CD4-positive, CD25-positive, alpha-beta regulatory T cell (primary cell): ENCODE measurements around the gene RAB20. TPM values are rescaled to one million over a fixed set of nuclear protein-coding genes. Genes with fewer than 3 reads are reported as not detected.
"Not testable (repeated sequence)": the region's sequence is repeated elsewhere in the genome, so short reads cannot be mapped to it uniquely, and the experiment has no call there.

Experiments used
- ATAC-seq, 2 donors: fragments of 150-1000 bp; cut with Tn5 transposase; one replicate each; pipeline ENCODE4 v1.10.0; 2021; ENCODE audit warnings: low read depth in 2 of 2, moderate number of reproducible peaks in 2 of 2, moderate library complexity in 1 of 2
- DNase-seq, 3 donors: peaks; one replicate each; pipeline versions ENCODE4 v3.0.0 to v3.0.0-alpha.2; 2012 to 2022; ENCODE audit warnings: mixed read lengths in 1 of 3
- H3K27ac ChIP-seq: one replicate; pipeline ENCODE4 v1.7.0; 2013; ENCODE audit warnings: mild to moderate bottlenecking, low read length; ENCODE audit not compliant: insufficient read depth, poor library complexity, severe bottlenecking
- H3K27me3 ChIP-seq: one replicate; pipeline ENCODE4 v1.7.0; 2013; ENCODE audit warnings: low read length; ENCODE audit not compliant: control insufficient read depth, insufficient read depth
- H3K36me3 ChIP-seq: one replicate; pipeline ENCODE4 v1.7.0; 2013; ENCODE audit warnings: mild to moderate bottlenecking, low read length, moderate library complexity; ENCODE audit not compliant: control insufficient read depth, insufficient read depth
- H3K4me1 ChIP-seq: 2 replicates; pipeline ENCODE4 v1.7.0; 2013; ENCODE audit warnings: mild to moderate bottlenecking, low read length; ENCODE audit not compliant: insufficient read depth, control insufficient read depth, poor library complexity, severe bottlenecking
- H3K4me3 ChIP-seq: one replicate; pipeline ENCODE4 v1.7.0; 2013; ENCODE audit warnings: low read depth, mild to moderate bottlenecking, low read length, moderate library complexity
- H3K9me3 ChIP-seq, 2 experiments: 1 replicate in 1 of 2; 2 replicates in 1 of 2; pipeline ENCODE4 v1.7.0; 2013; ENCODE audit warnings: low read length in 2 of 2, mild to moderate bottlenecking in 1 of 2, moderate library complexity in 1 of 2; ENCODE audit not compliant: control insufficient read depth in 2 of 2
- H3K27ac Mint-ChIP-seq, 3 donors: one replicate each; pipeline ENCODE4 v1.8.0; 2020 to 2022; ENCODE audit warnings: mild to moderate bottlenecking in 3 of 3, mixed read lengths in 3 of 3, moderate library complexity in 2 of 3
- H3K27me3 Mint-ChIP-seq: one replicate; pipeline ENCODE4 v1.8.0; 2022; ENCODE audit warnings: mild to moderate bottlenecking, mixed read lengths
- H3K36me3 Mint-ChIP-seq: one replicate; pipeline ENCODE4 v1.8.0; 2020; ENCODE audit warnings: mixed read lengths
- H3K4me1 Mint-ChIP-seq, 4 donors: one replicate each; pipeline ENCODE4 v1.8.0; 2020 to 2022; ENCODE audit warnings: mixed read lengths in 4 of 4, mild to moderate bottlenecking in 1 of 4
- H3K4me3 Mint-ChIP-seq, 4 donors: one replicate each; pipeline ENCODE4 v1.8.0; 2020 to 2022; ENCODE audit warnings: mild to moderate bottlenecking in 4 of 4, mixed read lengths in 4 of 4, moderate library complexity in 3 of 4
- H3K9me3 Mint-ChIP-seq, 7 donors: one replicate each; pipeline ENCODE4 v1.8.0; 2020 to 2022; ENCODE audit warnings: mixed read lengths in 7 of 7, mild to moderate bottlenecking in 3 of 7, moderate library complexity in 2 of 7
- polyA plus RNA-seq, 4 donors: library from polyadenylated mRNA; unstranded; fragments of 300-500 nt; fragmentation: Illumina TruSeq; gene quantifications; one replicate each; pipeline ENCODE4 v1.2.3, GENCODE V29; 2021
- total RNA-seq: library from RNA; stranded (reverse); gene quantifications from one replicate; pipeline ENCODE4 v1.2.3, GENCODE V29; 2022

Gene RAB20
- total and polyA plus RNA-seq, 5 donors from 2014 or later, result 1.2 to 4.7 (median 2.4) TPM; not detected in 1

GRCh38 chr13:110532258-110532657, 29.3 kb downstream of the RAB20 start:
- H3K27me3 Mint-ChIP-seq, H3K36me3 Mint-ChIP-seq, H3K9me3 Mint-ChIP-seq, H3K27me3 ChIP-seq, H3K4me1 ChIP-seq, H3K9me3 ChIP-seq, H3K4me3 Mint-ChIP-seq, H3K27ac Mint-ChIP-seq, H3K4me1 Mint-ChIP-seq, H3K27ac ChIP-seq, H3K4me3 ChIP-seq, H3K36me3 ChIP-seq, DNase-seq, ATAC-seq: not testable (repeated sequence)

GRCh38 chr13:110531671-110532083, 29.8 kb downstream of the RAB20 start:
- Mint-ChIP-seq H3K9me3 (peaks cover 0 to 2% (median 0%) of the 10 kb centered on the region in 7 donors), H3K27ac (peak overlapping the region in 1 of 3 donors; percentile 43), H3K27me3 (no peaks in the 10 kb centered on the region), H3K4me3 (no peak overlapping the region), H3K36me3 (no peaks in the 10 kb centered on the region), H3K4me1 (peaks cover 0 to 6% (median 0%) of the 10 kb centered on the region in 4 donors)
- Histone ChIP-seq H3K27ac (no peak overlapping the region), H3K4me3 (no peak overlapping the region), H3K9me3 (no peaks in the 10 kb centered on the region), H3K4me1 (no peaks in the 10 kb centered on the region), H3K36me3 (no peaks in the 10 kb centered on the region), H3K27me3 (no peaks in the 10 kb centered on the region)
- ATAC-seq (no peak), DNase-seq (no peak)

- ATAC-seq, result no peak
- no peak overlapping the region for H3K27ac ChIP-seq
- H3K27me3 ChIP-seq, result no peaks in the 10 kb centered on the region
- H3K36me3 ChIP-seq, result no peaks in the 10 kb centered on the region
- no peak overlapping the region for H3K4me3 ChIP-seq
- no peaks in the 10 kb centered on the region for H3K9me3 ChIP-seq
- H3K4me1 ChIP-seq, result no peaks in the 10 kb centered on the region
- no peak overlapping the region for H3K4me3 Mint-ChIP-seq
- no peaks in the 10 kb centered on the region for H3K36me3 Mint-ChIP-seq
- H3K27ac Mint-ChIP-seq, result no peak overlapping the region
- no peak for DNase-seq
- H3K4me1 Mint-ChIP-seq, result peaks cover 0 to 8% (median 0%) of the 10 kb centered on the region in 4 donors
- peaks cover 0 to 2% (median 0%) of the 10 kb centered on the region in 7 donors for H3K9me3 Mint-ChIP-seq
- H3K27me3 Mint-ChIP-seq, result no peaks in the 10 kb centered on the region
These were observed 30.4 kb downstream of the RAB20 start for GRCh38 chr13:110531100-110531499.

GRCh38 chr13:110529522-110530311, 31.8 kb downstream of the RAB20 start:
- H3K36me3 ChIP-seq, result no peaks in the 10 kb centered on the region
- no peak overlapping the region for H3K4me3 ChIP-seq
- no peak overlapping the region for H3K4me3 Mint-ChIP-seq
- no peaks in the 10 kb centered on the region for H3K27me3 Mint-ChIP-seq
- no peaks in the 10 kb centered on the region for H3K27me3 ChIP-seq
- peaks cover 7% of the 10 kb centered on the region for H3K4me1 ChIP-seq
- no peak overlapping the region for H3K27ac ChIP-seq
- H3K27ac Mint-ChIP-seq, result no peak overlapping the region
- H3K9me3 Mint-ChIP-seq, result peaks cover 0 to 2% (median 0%) of the 10 kb centered on the region in 7 donors
- H3K36me3 Mint-ChIP-seq, result no peaks in the 10 kb centered on the region
- no peaks in the 10 kb centered on the region for H3K9me3 ChIP-seq
- DNase-seq (no peak), ATAC-seq (no peak)
- H3K4me1 Mint-ChIP-seq, result peaks cover 0 to 22% (median under 1%) of the 10 kb centered on the region in 4 donors

- no peaks in the 10 kb centered on the region for H3K36me3 Mint-ChIP-seq
- H3K9me3 Mint-ChIP-seq, result peaks cover 0 to 2% (median 0%) of the 10 kb centered on the region in 7 donors
- ATAC-seq (no peak), DNase-seq (no peak)
- Histone ChIP-seq H3K27ac (no peak overlapping the region), H3K9me3 (no peaks in the 10 kb centered on the region), H3K36me3 (no peaks in the 10 kb centered on the region), H3K4me3 (no peak overlapping the region), H3K27me3 (no peaks in the 10 kb centered on the region), H3K4me1 (peaks cover 13% of the 10 kb centered on the region)
- no peak overlapping the region for H3K27ac Mint-ChIP-seq
- no peaks in the 10 kb centered on the region for H3K27me3 Mint-ChIP-seq
- H3K4me3 Mint-ChIP-seq, result no peak overlapping the region
- H3K4me1 Mint-ChIP-seq, result peaks cover 0 to 30% (median 2%) of the 10 kb centered on the region in 4 donors
These were observed 32.6 kb downstream of the RAB20 start for GRCh38 chr13:110528911-110529310.

- Histone ChIP-seq H3K9me3 (no peaks in the 10 kb centered on the region), H3K4me3 (no peak overlapping the region), H3K4me1 (peaks cover 13% of the 10 kb centered on the region), H3K36me3 (no peaks in the 10 kb centered on the region), H3K27me3 (no peaks in the 10 kb centered on the region), H3K27ac (no peak overlapping the region)
- Mint-ChIP-seq H3K4me1 (peaks cover 0 to 31% (median 2%) of the 10 kb centered on the region in 4 donors), H3K27me3 (no peaks in the 10 kb centered on the region), H3K9me3 (peaks cover 0 to 2% (median 0%) of the 10 kb centered on the region in 7 donors), H3K4me3 (no peak overlapping the region), H3K27ac (peak overlapping the region in 1 of 3 donors; percentile 58), H3K36me3 (no peaks in the 10 kb centered on the region)
- ATAC-seq (no peak), DNase-seq (no peak)
These were observed 33.2 kb downstream of the RAB20 start for GRCh38 chr13:110528371-110528770.

- peaks cover 13% of the 10 kb centered on the region for H3K4me1 ChIP-seq
- H3K36me3 ChIP-seq, result no peaks in the 10 kb centered on the region
- H3K9me3 ChIP-seq, result no peaks in the 10 kb centered on the region
- no peak overlapping the region for H3K4me3 ChIP-seq
- DNase-seq (peak in 2 of 3 donors; percentile 6 to 58), ATAC-seq (peak in 1 of 2 donors; percentile 36)
- H3K27me3 ChIP-seq, result no peaks in the 10 kb centered on the region
- peak overlapping the region in 1 of 4 donors; percentile 22 for H3K4me3 Mint-ChIP-seq
- peaks cover 0 to 31% (median 2%) of the 10 kb centered on the region in 4 donors for H3K4me1 Mint-ChIP-seq
- peak overlapping the region in 2 of 3 donors; percentile 42 to 47 for H3K27ac Mint-ChIP-seq
- no peak overlapping the region for H3K27ac ChIP-seq
- no peaks in the 10 kb centered on the region for H3K27me3 Mint-ChIP-seq
- H3K36me3 Mint-ChIP-seq, result peaks cover 6% of the 10 kb centered on the region
- peaks cover 0 to 2% (median 0%) of the 10 kb centered on the region in 7 donors for H3K9me3 Mint-ChIP-seq
These were observed 35.9 kb downstream of the RAB20 start for GRCh38 chr13:110525328-110526319.
